A549 (cell line): Measurements from ENCODE around the gene WNT3A. TPM values are rescaled to one million over a fixed set of nuclear protein-coding genes. Genes with fewer than 3 reads are reported as not detected.

Source experiments
- ATAC-seq, 2 experiments: fragments of 200-7000 bp in 1 of 2; fragments of >200 bp in 1 of 2; cut with Nextera tagmentation in 1 of 2; cut with Tn5 transposase in 1 of 2; 3 replicates each; pipeline versions ENCODE4 v1.8.0 to v1.9.1; 2018 to 2020; ENCODE audit warnings: mild to moderate bottlenecking in 1 of 2, moderate library complexity in 1 of 2
- CTCF ChIA-PET: fragments of 300-600 bp; sonication (Branson Sonifier 250); formaldehyde crosslinking; extraction: SDS; loops from one replicate; lab custom pipeline; 2021; ENCODE audit warnings: antibody characterized with exemption, inconsistent platforms; lab: Yijun Ruan, JAX
- POLR2A ChIA-PET: fragments of 350-600 bp; formaldehyde crosslinking; extraction: SDS; loops from one replicate; lab custom pipeline; 2021; ENCODE audit warnings: antibody characterized with exemption, inconsistent platforms; lab: Yijun Ruan, JAX
- DNase-seq, 2 experiments: peaks; one replicate each; pipeline versions ENCODE4 v3.0.0 to v3.0.0-alpha.2; 2011 to 2016; ENCODE audit warnings: low read depth in 1 of 2, low spot score in 1 of 2
- FAIRE-seq: peaks from 2 replicates; lab custom pipeline; 2011; peaks lifted over from hg19 to GRCh38; lab: Jason Lieb, UNC
- H3K27ac ChIP-seq, 2 experiments: fragments of >200 bp; sonication (Bioruptor Twin); formaldehyde crosslinking; 3 replicates each; pipeline ENCODE4 v1.5.1; 2016 to 2017
- H3K4me1 ChIP-seq: fragments of >200 bp; sonication (Bioruptor Twin); formaldehyde crosslinking; 3 replicates; pipeline ENCODE4 v1.6.1; 2016
- H3K4me2 ChIP-seq: fragments of >200 bp; sonication (Bioruptor Twin); formaldehyde crosslinking; 3 replicates; pipeline ENCODE4 v1.6.1; 2016
- H3K4me3 ChIP-seq: fragments of >200 bp; sonication (Bioruptor Twin); formaldehyde crosslinking; 3 replicates; pipeline ENCODE4 v1.5.1; 2016
- H3K9me3 ChIP-seq: fragments of >200 bp; sonication (Bioruptor Twin); formaldehyde crosslinking; 3 replicates; pipeline ENCODE4 v1.6.1; 2016
- BCL3 ChIP-seq: fragments of >200 bp; sonication (Bioruptor Twin); formaldehyde crosslinking; IDR thresholded peaks from 3 replicates; pipeline ENCODE4 v1.6.1; 2016
- CBX2 ChIP-seq: fragments of 200-600 bp; sonication (generic); IDR thresholded peaks from 2 replicates; pipeline ENCODE4 v1.6.1; 2016; ENCODE audit warnings: low read depth, mild to moderate bottlenecking, borderline replicate concordance
- CBX8 ChIP-seq: fragments of 200-600 bp; sonication (generic); IDR thresholded peaks from 2 replicates; pipeline ENCODE4 v1.6.1; 2016
- E2F6 ChIP-seq: IDR thresholded peaks from 2 replicates; pipeline ENCODE4 v1.6.1; 2012; ENCODE audit warnings: low read depth, borderline replicate concordance
- EP300 ChIP-seq, 2 experiments: fragments of >200 bp; sonication (Bioruptor Twin); formaldehyde crosslinking; IDR thresholded peaks; 2 replicates in 1 of 2; 3 replicates in 1 of 2; pipeline ENCODE4 v1.6.1; 2016 to 2017
- ESRRA ChIP-seq: fragments of 150-350 bp; IDR thresholded peaks from 2 replicates; pipeline ENCODE4 v1.6.1; 2014; ENCODE audit warnings: mild to moderate bottlenecking, low read length, borderline replicate concordance
- FOSB ChIP-seq: fragments of 250-450 bp; sonication (Bioruptor Pico); IDR thresholded peaks from 2 replicates; pipeline ENCODE4 v1.5.0; 2020; ENCODE audit warnings: mild to moderate bottlenecking, moderate library complexity
- FOSL2 ChIP-seq, 2 experiments: fragments of 450-650 bp in 1 of 2; fragments of >200 bp in 1 of 2; sonication (Bioruptor Twin) in 1 of 2; formaldehyde crosslinking; IDR thresholded peaks; 2 replicates each; pipeline versions ENCODE4 v1.5.0 to v1.6.1; 2016 to 2020; ENCODE audit warnings: mild to moderate bottlenecking in 1 of 2, moderate library complexity in 1 of 2
- FOXS1 ChIP-seq: fragments of 250-450 bp; sonication (Bioruptor Pico); IDR thresholded peaks from 2 replicates; pipeline ENCODE4 v1.5.0; 2020; ENCODE audit warnings: mild to moderate bottlenecking, moderate library complexity
- GATA3 ChIP-seq: IDR thresholded peaks from 2 replicates; pipeline ENCODE4 v1.6.1; 2012; ENCODE audit warnings: borderline replicate concordance
- HES2 ChIP-seq: fragments of >200 bp; sonication (Bioruptor Twin); formaldehyde crosslinking; IDR thresholded peaks from 2 replicates; pipeline ENCODE4 v1.6.1; 2016
- HMGXB4 ChIP-seq: fragments of 250-450 bp; sonication (Bioruptor Pico); IDR thresholded peaks from 2 replicates; pipeline ENCODE4 v1.5.0; 2021; ENCODE audit warnings: mild to moderate bottlenecking, moderate library complexity, borderline replicate concordance
- HOXA7 ChIP-seq: fragments of 250-450 bp; sonication (Bioruptor Pico); IDR thresholded peaks from 2 replicates; pipeline ENCODE4 v1.5.0; 2020; ENCODE audit warnings: mild to moderate bottlenecking, moderate library complexity
- HOXB13 ChIP-seq: fragments of 250-450 bp; sonication (Bioruptor Pico); IDR thresholded peaks from 2 replicates; pipeline ENCODE4 v1.5.0; 2020; ENCODE audit warnings: low read depth, mild to moderate bottlenecking, moderate library complexity
- HOXB5 ChIP-seq: fragments of 250-450 bp; sonication (Bioruptor Pico); IDR thresholded peaks from 2 replicates; pipeline ENCODE4 v1.5.0; 2020; ENCODE audit warnings: mild to moderate bottlenecking, moderate library complexity
- MAX ChIP-seq: IDR thresholded peaks from 2 replicates; pipeline ENCODE4 v1.6.1; 2012
- MAZ ChIP-seq: fragments of 150-350 bp; IDR thresholded peaks from 2 replicates; pipeline ENCODE4 v1.6.1; 2014; ENCODE audit warnings: antibody characterized with exemption, low read depth, low read length, borderline replicate concordance
- MYC ChIP-seq: IDR thresholded peaks from 2 replicates; pipeline ENCODE4 v1.6.1; 2012; ENCODE audit warnings: mild to moderate bottlenecking, inconsistent platforms, low read length, improper control_type of control experiment, borderline replicate concordance
- NFE2L2 ChIP-seq: fragments of 150-350 bp; conservative IDR thresholded peaks from 2 replicates; pipeline ENCODE4 v1.6.1; 2014; ENCODE audit warnings: low read length
- NPAS2 ChIP-seq: fragments of 250-450 bp; sonication (Bioruptor Pico); IDR thresholded peaks from 2 replicates; pipeline ENCODE4 v1.8.0; 2022; ENCODE audit warnings: mild to moderate bottlenecking, moderate library complexity, borderline replicate concordance
- NR3C1 ChIP-seq: fragments of >200 bp; sonication (Bioruptor Twin); formaldehyde crosslinking; IDR thresholded peaks from 3 replicates; pipeline ENCODE4 v1.6.1; 2017
- PBX3 ChIP-seq: IDR thresholded peaks from 2 replicates; pipeline ENCODE4 v1.6.1; 2012
- POLR2AphosphoS2 ChIP-seq: conservative IDR thresholded peaks from 2 replicates; pipeline ENCODE4 v1.6.1; 2012; ENCODE audit warnings: low read length, improper control_type of control experiment, inconsistent platforms
- RAD21 ChIP-seq, 2 experiments: fragments of >200 bp in 1 of 2; sonication (Bioruptor Twin) in 1 of 2; formaldehyde crosslinking in 1 of 2; IDR thresholded peaks in 1 of 2; conservative IDR thresholded peaks in 1 of 2; 2 replicates in 1 of 2; 3 replicates in 1 of 2; pipeline ENCODE4 v1.6.1; 2012 to 2018; ENCODE audit warnings: inconsistent platforms in 1 of 2
- REST ChIP-seq: fragments of 200-600 bp; sonication (generic); IDR thresholded peaks from 2 replicates; pipeline ENCODE4 v1.6.1; 2016; ENCODE audit warnings: antibody characterized with exemption, mild to moderate bottlenecking, moderate library complexity
- RNF2 ChIP-seq: fragments of 200-600 bp; sonication (generic); IDR thresholded peaks from 2 replicates; pipeline ENCODE4 v1.6.1; 2016; ENCODE audit warnings: low read depth, mild to moderate bottlenecking, antibody characterized with exemption, moderate library complexity, borderline replicate concordance
- SMC3 ChIP-seq: fragments of >200 bp; sonication (Bioruptor Twin); formaldehyde crosslinking; IDR thresholded peaks from 3 replicates; pipeline ENCODE4 v1.6.1; 2018; ENCODE audit warnings: inconsistent platforms
- ZC3H11A ChIP-seq: fragments of 450-650 bp; IDR thresholded peaks from 2 replicates; pipeline ENCODE4 v1.6.1; 2014; ENCODE audit warnings: antibody characterized with exemption, mild to moderate bottlenecking
- ZFP36 ChIP-seq: fragments of 450-650 bp; IDR thresholded peaks from 2 replicates; pipeline ENCODE4 v1.6.1; 2014; ENCODE audit warnings: borderline replicate concordance; ENCODE audit not compliant: partially characterized antibody
- WGBS: methylation state at CpG from one replicate; pipeline ENCODE4 v1.1.6; 2017; ENCODE audit errors: missing lambda C conversion rate; 5-methylcytosine and 5-hydroxymethylcytosine counted together
- polyA plus RNA-seq, 4 experiments: library from polyadenylated mRNA; depleted of rRNA in 3 of 4; stranded (reverse); fragments of >200 nt; fragmentation: RNase III in 1 of 4; extraction: RNeasy Plus Mini Kit Qiagen cat#74134 plus additional on column Dnase treatment in 1 of 4; gene quantifications; 2 replicates in 3 of 4; 3 replicates in 1 of 4; pipeline ENCODE4 v1.2.3, GENCODE V29; 2011 to 2017

The WNT3A gene
- polyA plus RNA-seq, 2 of the 4 experiments (the other 2 are of a cell fraction) = not detected

- peak within 1 kb of the TSS; percentile 90 to 94 for H3K27ac ChIP-seq
- H3K4me3 ChIP-seq = peak within 1 kb of the TSS; percentile 98
- peak; percentile 83 to 93 for ATAC-seq
- no peak for FAIRE-seq
- H3K9me3 ChIP-seq = no peaks in the 10 kb centered on the region
- peak; percentile 86 to 96 for DNase-seq
- peak within 1 kb of the TSS; percentile 95 for H3K4me2 ChIP-seq
- peaks cover 12% of the 10 kb centered on the region; the same call in 2 of the 3 replicates for H3K4me1 ChIP-seq
- POLR2A ChIA-PET = interaction anchor here (0.6 to 1.8 kb wide), 5 partner anchors 12 to 398 kb away, joined by 3 to 6 read pairs (median 4); partner anchors contain the start of genes GUK1 and IBA57
- WGBS = 0% methylated on average over 21 of the region's 66 CpGs
- CTCF ChIA-PET = interaction anchor here (0.8 to 2.4 kb wide), 6 partner anchors 14 to 103 kb away, joined by 3 to 23 read pairs (median 4); partner anchors contain the start of gene WNT3A
- TF ChIP-seq FOSB (CRISPR knock-in tag) (no peak), NR3C1 (no peak), FOSL2 (IDR thresholded peaks at IDR 0.05) (no peak), FOSL2 (CRISPR knock-in tag; IDR thresholded peaks at IDR 0.05) (no peak), HOXB5 (CRISPR knock-in tag) (no peak), HES2 (no peak), HMGXB4 (CRISPR knock-in tag) (no peak), MAZ (no peak), CBX8 (no peak), ZC3H11A (no peak), FOXS1 (no peak), MYC (no peak), PBX3 (no peak), RNF2 (no peak), NFE2L2 (no peak), CBX2 (no peak), ZFP36 (no peak), GATA3 (no peak), HOXA7 (CRISPR knock-in tag) (no peak), ESRRA (no peak), BCL3 (peak; percentile 89; the same call in 2 of the 3 replicates), HOXB13 (CRISPR knock-in tag) (no peak), REST (no peak), E2F6 (peak; percentile 8; the same call in 1 of the 2 replicates), SMC3 (no peak), EP300 (IDR thresholded peaks at IDR 0.05) (peak in 1 of 2 experiments; percentile 26; a peak in 1 of 5 replicates), RAD21 (conservative IDR thresholded peaks at IDR 0.05 in 1 of 2, IDR thresholded peaks at IDR 0.05 in 1 of 2) (no peak), MAX (peak; percentile 84), NPAS2 (CRISPR knock-in tag) (no peak), POLR2AphosphoS2 (no peak)
Measured at GRCh38 chr1:228109073-228109961, 102.5 kb downstream of the WNT3A start, which contains the start of gene MRPL55. Gene MRPL55 (minus strand): TSS chr1:228109299. CDS start chr1:228108260, 1,039 bp downstream.
